ENCODE results near the gene FCGR2B.

GRCh38 chr1:161726473-161727255 lies 63.7 kb downstream of the FCGR2B start:
- no peak for TF ChIP-seq ZNF239 (tag by site-specific recombination; IDR thresholded peaks at IDR 0.05)
- no peak for TF ChIP-seq YY1 (tag by site-specific recombination; IDR thresholded peaks at IDR 0.05)
- TF ChIP-seq CTCF (tag by site-specific recombination; IDR thresholded peaks at IDR 0.05) = peak; percentile 79
- peak; percentile 47; the same call in 1 of the 2 replicates for TF ChIP-seq ZNF501 (tag by site-specific recombination; IDR thresholded peaks at IDR 0.05)
- peak; percentile 78 for TF ChIP-seq OSR2 (tag by site-specific recombination; IDR thresholded peaks at IDR 0.05)
- no peak for TF ChIP-seq ZNF19 (tag by site-specific recombination; IDR thresholded peaks at IDR 0.05; ENCODE audit: low read depth)
- no peak for TF ChIP-seq ZNF174 (tag by site-specific recombination; IDR thresholded peaks at IDR 0.05)

All from HEK293 (cell line).